ENCODE measurements around the gene CES2.
"Not testable (repeated sequence)": the region's sequence is repeated elsewhere in the genome, so short reads cannot be mapped to it uniquely, and the experiment has no call there.

The CES2 gene

DNA sequence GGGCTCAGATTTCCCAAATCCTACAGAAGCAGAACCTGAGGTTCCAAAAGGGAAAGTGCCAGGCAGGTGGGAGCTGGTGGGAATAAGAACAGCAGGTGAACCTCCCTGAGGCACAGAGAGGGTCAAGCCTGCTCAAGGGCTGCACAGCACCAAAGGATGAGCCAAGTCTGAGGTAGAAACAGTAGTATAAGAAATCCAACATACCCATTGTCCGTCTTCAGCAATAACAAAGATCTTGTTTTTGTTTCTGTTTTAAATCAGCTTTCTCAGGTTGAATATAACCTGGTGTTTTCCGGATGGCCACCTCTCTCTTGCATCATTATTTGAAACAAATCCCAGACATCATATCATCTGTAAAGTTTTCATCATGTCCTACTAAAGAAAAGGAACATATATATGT, 15.1 kb downstream of the CES2 start:
- DNase-seq: no peak
- Mint-ChIP-seq H3K9me3 (peaks cover 10% of the 10 kb centered on the region), H3K4me1 (peaks cover 45% of the 10 kb centered on the region), H3K4me3 (no peak overlapping the region), H3K36me3 (ENCODE audit: low read depth) (no peaks in the 10 kb centered on the region), H3K27me3 (ENCODE audit: low read depth, poor library complexity) (peaks cover 64% of the 10 kb centered on the region), H3K27ac (no peak overlapping the region)
- TF ChIP-seq, protein P1, sequence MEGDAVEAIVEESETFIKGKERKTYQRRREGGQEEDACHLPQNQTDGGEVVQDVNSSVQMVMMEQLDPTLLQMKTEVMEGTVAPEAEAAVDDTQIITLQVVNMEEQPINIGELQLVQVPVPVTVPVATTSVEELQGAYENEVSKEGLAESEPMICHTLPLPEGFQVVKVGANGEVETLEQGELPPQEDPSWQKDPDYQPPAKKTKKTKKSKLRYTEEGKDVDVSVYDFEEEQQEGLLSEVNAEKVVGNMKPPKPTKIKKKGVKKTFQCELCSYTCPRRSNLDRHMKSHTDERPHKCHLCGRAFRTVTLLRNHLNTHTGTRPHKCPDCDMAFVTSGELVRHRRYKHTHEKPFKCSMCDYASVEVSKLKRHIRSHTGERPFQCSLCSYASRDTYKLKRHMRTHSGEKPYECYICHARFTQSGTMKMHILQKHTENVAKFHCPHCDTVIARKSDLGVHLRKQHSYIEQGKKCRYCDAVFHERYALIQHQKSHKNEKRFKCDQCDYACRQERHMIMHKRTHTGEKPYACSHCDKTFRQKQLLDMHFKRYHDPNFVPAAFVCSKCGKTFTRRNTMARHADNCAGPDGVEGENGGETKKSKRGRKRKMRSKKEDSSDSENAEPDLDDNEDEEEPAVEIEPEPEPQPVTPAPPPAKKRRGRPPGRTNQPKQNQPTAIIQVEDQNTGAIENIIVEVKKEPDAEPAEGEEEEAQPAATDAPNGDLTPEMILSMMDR (IDR thresholded peaks at IDR 0.05): no peak

DNA sequence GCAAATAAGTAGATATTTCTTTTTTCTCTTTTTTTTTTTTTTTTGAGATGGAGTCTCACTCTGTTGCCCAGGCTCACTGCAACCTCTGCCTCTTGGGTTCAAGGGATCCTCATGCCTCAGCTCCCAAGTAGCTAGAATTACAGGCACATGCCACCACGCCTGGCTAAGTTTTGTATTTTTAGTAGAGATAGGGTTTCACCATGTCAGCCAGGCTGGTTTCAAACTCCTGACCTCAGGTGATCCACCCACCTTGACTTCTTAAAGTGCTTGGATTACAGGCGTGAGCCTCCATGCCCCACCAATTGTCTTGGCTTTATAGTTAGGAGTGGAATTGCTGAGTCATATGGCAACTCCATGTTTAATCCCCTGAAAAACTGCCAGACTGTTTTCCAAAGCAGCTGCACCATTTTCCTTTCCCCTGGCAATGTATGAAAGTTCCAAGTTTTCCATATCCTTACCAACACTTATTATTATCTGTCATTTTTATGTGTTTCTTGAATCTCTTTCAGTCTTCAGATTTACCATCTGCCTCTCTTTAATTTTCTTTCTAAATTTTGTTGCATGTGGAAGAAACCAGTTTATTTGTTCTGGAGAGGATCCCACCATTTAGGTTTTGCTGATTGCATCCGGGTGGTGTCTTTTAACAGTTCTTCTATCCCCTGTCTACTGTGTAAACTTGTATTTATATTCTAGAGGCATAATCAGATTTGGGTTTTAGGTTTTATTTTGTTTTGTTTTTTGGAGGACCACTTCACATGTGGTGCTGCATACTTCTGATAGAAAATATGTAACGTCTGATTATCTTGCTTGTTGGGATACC, 15.9 kb downstream of the CES2 start:
- TF ChIP-seq, protein P1 (IDR thresholded peaks at IDR 0.05): no peak
- no peak for DNase-seq
- peaks cover 10% of the 10 kb centered on the region for H3K9me3 Mint-ChIP-seq
- H3K36me3 Mint-ChIP-seq (ENCODE audit: low read depth): no peaks in the 10 kb centered on the region
- no peak overlapping the region for H3K4me3 Mint-ChIP-seq
- peaks cover 45% of the 10 kb centered on the region for H3K4me1 Mint-ChIP-seq
- peaks cover 70% of the 10 kb centered on the region for H3K27me3 Mint-ChIP-seq (ENCODE audit: low read depth, poor library complexity)
- no peak overlapping the region for H3K27ac Mint-ChIP-seq

DNA sequence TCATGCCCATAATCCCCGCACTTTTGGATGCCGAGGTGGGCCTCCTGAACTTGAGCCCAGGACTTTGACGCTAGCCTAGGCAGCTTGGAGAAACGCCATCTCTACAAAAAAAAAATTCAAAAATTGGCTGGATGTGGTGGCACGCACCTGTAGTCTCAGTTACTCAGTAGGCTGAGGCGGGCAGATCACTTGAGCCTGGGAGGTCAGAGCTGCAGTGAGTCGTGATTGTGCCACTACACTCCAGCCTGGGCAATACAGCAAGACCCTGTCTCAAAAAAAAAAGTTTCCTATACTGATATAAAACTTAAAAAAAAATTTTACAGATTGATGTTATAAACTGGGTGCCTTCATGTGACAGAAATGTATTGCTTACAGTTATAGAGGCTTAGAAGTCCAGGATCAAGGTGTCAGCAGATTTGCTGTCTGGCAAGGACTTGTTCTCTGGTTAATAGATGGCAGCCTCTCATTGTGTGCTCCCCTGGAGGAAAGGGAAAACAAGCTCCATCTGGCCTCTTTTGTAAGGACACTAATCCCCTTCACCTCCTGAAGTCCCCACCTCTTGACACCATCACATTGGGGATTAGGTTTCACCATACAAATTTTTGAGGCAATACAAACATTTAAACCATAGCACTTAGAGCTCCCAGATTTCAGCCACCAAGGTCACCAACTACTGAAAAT, 17.3 kb downstream of the CES2 start:
- Mint-ChIP-seq H3K4me1 (peaks cover 35% of the 10 kb centered on the region), H3K9me3 (peaks cover 10% of the 10 kb centered on the region), H3K4me3 (no peak overlapping the region), H3K27ac (no peak overlapping the region), H3K36me3 (ENCODE audit: low read depth) (no peaks in the 10 kb centered on the region), H3K27me3 (ENCODE audit: low read depth, poor library complexity) (peaks cover 66% of the 10 kb centered on the region)
- DNase-seq: no peak
- TF ChIP-seq, protein P1 (IDR thresholded peaks at IDR 0.05): no peak

DNA sequence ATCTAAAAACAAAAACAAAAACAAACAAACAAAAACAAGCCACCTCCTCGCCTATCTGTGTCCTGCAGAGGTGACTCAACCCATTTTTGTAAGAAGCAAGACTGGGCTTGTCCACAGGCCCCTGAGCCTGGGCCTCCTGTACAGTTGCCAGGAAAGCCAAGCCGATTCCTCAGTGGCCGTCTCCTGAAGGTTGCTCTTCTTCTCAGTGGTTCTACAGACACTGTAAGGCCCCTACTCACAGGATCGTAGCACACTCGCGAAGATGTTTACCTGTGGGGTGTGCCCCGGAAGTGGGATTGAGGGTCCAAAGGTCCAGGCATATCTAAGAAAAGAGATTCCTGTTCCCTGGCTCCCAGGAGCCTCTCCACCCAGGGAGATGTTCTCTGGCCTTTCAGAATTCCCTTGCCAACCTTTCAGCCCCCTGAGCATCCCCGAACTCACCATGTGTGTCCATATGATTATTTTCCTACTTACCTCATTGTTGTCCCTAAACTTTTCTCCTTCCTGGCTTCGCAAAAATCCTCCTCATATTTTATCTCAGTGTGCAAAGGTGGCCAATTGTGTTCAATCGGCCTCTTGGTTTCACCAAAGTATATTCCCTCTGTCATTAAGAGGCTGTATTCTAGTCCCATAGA, 18.3 kb downstream of the CES2 start:
- no peaks in the 10 kb centered on the region for H3K36me3 Mint-ChIP-seq (ENCODE audit: low read depth)
- H3K27me3 Mint-ChIP-seq (ENCODE audit: low read depth, poor library complexity): peaks cover 67% of the 10 kb centered on the region
- no peak overlapping the region for H3K27ac Mint-ChIP-seq
- no peak for DNase-seq
- peaks cover 29% of the 10 kb centered on the region for H3K4me1 Mint-ChIP-seq
- no peak overlapping the region for H3K4me3 Mint-ChIP-seq
- TF ChIP-seq, protein P1 (IDR thresholded peaks at IDR 0.05): no peak
- peaks cover 10% of the 10 kb centered on the region for H3K9me3 Mint-ChIP-seq

DNA sequence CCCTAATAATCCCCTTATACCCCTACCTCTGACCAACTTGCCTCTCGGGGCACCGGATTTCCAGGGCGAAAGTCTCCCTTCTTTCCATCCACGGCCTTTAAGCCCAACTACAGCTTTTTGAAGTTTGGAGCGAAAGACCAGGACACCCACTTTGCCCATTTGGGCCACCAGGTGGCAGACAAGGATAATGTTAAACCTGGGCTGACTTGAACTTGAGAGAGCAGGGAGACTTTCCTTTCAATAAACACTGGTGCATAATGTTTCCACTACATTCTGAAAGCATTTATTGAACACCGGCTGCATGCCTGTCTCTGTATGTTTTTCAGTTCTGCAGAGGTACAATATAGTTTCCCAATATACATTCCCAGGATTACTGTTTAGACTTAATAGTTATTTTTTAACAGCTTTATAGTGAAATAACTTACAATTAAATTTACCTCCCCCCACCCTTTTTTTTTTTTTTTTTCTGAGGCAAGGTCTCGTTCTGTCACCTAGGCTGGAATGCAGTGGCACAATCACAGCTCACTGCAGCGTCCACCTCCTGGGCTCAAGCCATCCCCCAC, 18.9 kb downstream of the CES2 start:
- H3K36me3 Mint-ChIP-seq (ENCODE audit: low read depth): no peaks in the 10 kb centered on the region
- peaks cover 10% of the 10 kb centered on the region for H3K9me3 Mint-ChIP-seq
- no peak overlapping the region for H3K27ac Mint-ChIP-seq
- TF ChIP-seq, protein P1 (IDR thresholded peaks at IDR 0.05): peak; percentile 74
- peaks cover 23% of the 10 kb centered on the region for H3K4me1 Mint-ChIP-seq
- H3K4me3 Mint-ChIP-seq: no peak overlapping the region
- peaks cover 67% of the 10 kb centered on the region for H3K27me3 Mint-ChIP-seq (ENCODE audit: low read depth, poor library complexity)
- DNase-seq: peak; percentile 84

DNA sequence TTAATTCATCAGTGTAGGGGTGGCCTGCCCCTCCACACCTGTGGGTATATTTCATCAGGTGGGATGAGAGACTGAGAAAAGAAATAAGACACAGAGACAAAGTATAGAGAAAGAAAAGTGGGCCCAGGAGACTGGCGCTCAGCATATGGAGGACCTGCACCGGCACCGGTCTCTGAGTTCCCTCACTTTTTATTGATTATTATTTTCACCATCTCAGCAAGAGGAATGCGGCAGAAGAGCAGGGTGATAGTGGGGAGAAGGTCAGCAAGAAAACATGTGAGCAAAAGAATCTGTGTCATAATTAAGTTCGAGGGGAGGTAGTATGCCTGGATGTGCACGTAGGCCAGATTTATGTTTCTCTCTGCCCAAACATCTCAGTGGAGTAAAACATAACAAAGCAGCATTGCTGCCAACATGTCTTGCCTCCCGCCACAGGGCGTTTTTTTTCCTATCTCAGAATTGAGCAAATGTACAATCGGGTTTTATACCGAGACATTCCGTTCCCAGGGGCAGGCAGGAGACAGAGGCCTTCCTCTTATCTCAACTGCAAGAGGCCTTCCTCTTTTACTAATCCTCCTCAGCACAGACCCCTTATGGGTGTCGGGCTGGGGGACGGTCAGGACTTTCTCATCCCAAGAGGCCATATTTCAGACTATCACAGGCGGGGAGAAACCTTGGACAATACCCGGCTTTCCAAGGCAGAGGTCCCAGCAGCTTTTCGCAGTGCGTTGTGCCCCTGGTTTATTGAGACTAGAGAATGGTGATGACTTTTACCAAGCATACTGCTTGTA, 20.2 kb downstream of the CES2 start:
- H3K4me3 Mint-ChIP-seq; H3K27ac Mint-ChIP-seq; DNase-seq; H3K36me3 Mint-ChIP-seq (ENCODE audit: low read depth); H3K9me3 Mint-ChIP-seq: not testable (repeated sequence)
- Mint-ChIP-seq H3K4me1 (peaks cover 14% of the 10 kb centered on the region), H3K27me3 (ENCODE audit: low read depth, poor library complexity) (peaks cover 60% of the 10 kb centered on the region)

DNA sequence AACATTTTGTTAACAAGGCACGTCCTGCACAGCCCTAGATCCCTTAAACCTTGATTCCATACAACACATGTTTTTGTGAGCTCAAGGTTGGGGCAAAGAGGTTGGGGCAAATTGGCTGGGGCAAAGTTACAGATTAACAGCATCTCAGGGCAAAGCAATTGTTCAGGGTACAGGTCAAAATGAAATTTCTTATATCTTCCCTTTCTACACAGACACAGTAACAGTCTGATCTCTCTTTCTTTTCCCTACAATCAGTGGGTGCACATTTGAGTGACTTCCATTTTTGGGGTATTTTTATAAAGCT, 20.8 kb downstream of the CES2 start:
- not testable (repeated sequence) for DNase-seq; H3K9me3 Mint-ChIP-seq; H3K36me3 Mint-ChIP-seq (ENCODE audit: low read depth); H3K4me3 Mint-ChIP-seq; H3K27ac Mint-ChIP-seq
- Mint-ChIP-seq H3K27me3 (ENCODE audit: low read depth, poor library complexity) (peaks cover 58% of the 10 kb centered on the region), H3K4me1 (peaks cover 17% of the 10 kb centered on the region)
